ENCODE results near the gene ZNF316. TPM values are rescaled to one million over a fixed set of nuclear protein-coding genes. Genes with fewer than 3 reads are reported as not detected.
"Not testable (repeated sequence)": the region's sequence is repeated elsewhere in the genome, so short reads cannot be mapped to it uniquely, and the experiment has no call there.

Gene ZNF316
- total and polyA plus RNA-seq, 11 donors = 11.0 to 22.9 (median 13.5) TPM

- peaks cover 0 to 42% (median 37%) of the 10 kb centered on the region in 9 donors for H3K36me3 ChIP-seq
- no peaks in the 10 kb centered on the region for H3K27me3 ChIP-seq
- no peak for ATAC-seq
- H3K9me3 ChIP-seq = peaks cover 0 to 11% (median 0%) of the 10 kb centered on the region in 12 donors
- TF ChIP-seq POLR2A (IDR thresholded peaks at IDR 0.05) (no peak), CTCF (IDR thresholded peaks at IDR 0.05) (no peak)
- WGBS, 4 donors = 89 to 94% (median 92%) methylated on average over 17 of the region's 17 CpGs
- no peak overlapping the region for H3K4me3 ChIP-seq
- peak in 1 of 5 donors; percentile 51 for DNase-seq
- intact Hi-C loops (cut with DNase I) = no loop called here
- no peak overlapping the region for H3K27ac ChIP-seq
- no peaks in the 10 kb centered on the region for H3K4me1 ChIP-seq
Measured at GRCh38 chr7:6655636-6656385, 18.7 kb downstream of the ZNF316 start.

GRCh38 chr7:6656413-6656812 lies 19.3 kb downstream of the ZNF316 start:
- Histone ChIP-seq H3K27me3 (no peaks in the 10 kb centered on the region), H3K4me1 (no peaks in the 10 kb centered on the region), H3K27ac (no peak overlapping the region), H3K9me3 (peaks cover 0 to 9% (median 0%) of the 10 kb centered on the region in 12 donors), H3K4me3 (no peak overlapping the region), H3K36me3 (peaks cover 0 to 42% (median 32%) of the 10 kb centered on the region in 9 donors)
- 85 to 94% (median 88%) methylated on average over 9 of the region's 9 CpGs for WGBS, 4 donors
- no peak for TF ChIP-seq POLR2A (IDR thresholded peaks at IDR 0.05)
- no peak for TF ChIP-seq CTCF (IDR thresholded peaks at IDR 0.05)
- intact Hi-C loops (cut with DNase I) = no loop called here
- ATAC-seq (no peak), DNase-seq (peak in 1 of 5 donors; percentile 8)

- 26 to 37% (median 34%) methylated on average over 11 of the region's 11 CpGs for WGBS, 4 donors
- Histone ChIP-seq H3K9me3 (no peaks in the 10 kb centered on the region), H3K4me3 (no peak overlapping the region), H3K27me3 (peaks cover 0 to 5% (median 0%) of the 10 kb centered on the region in 9 donors), H3K27ac (no peak overlapping the region), H3K4me1 (peaks cover 0 to 2% (median 0%) of the 10 kb centered on the region in 12 donors), H3K36me3 (peaks cover 0 to 20% (median 15%) of the 10 kb centered on the region in 9 donors)
- no peak for ATAC-seq
- intact Hi-C loops (cut with DNase I) = no loop called here
- peak in 1 of 5 donors; percentile 11 for DNase-seq
- TF ChIP-seq POLR2A (IDR thresholded peaks at IDR 0.05) (no peak), CTCF (IDR thresholded peaks at IDR 0.05) (no peak)
Measured at GRCh38 chr7:6658618-6659345, 21.7 kb downstream of the ZNF316 start.

- H3K4me1 ChIP-seq; H3K27ac ChIP-seq; H3K4me3 ChIP-seq; ATAC-seq; DNase-seq; intact Hi-C loops (cut with DNase I); H3K27me3 ChIP-seq: not testable (repeated sequence)
- Histone ChIP-seq H3K9me3 (peaks cover 0 to 81% (median 52%) of the 10 kb centered on the region in 12 donors), H3K36me3 (peaks cover 0 to 14% (median 0%) of the 10 kb centered on the region in 9 donors)
- WGBS, 4 donors = 97 to 100% (median 98%) methylated on average over 11 to 23 of the region's 34 CpGs; no CpG with 5 or more reads in 1 of the 4 donors
Measured at GRCh38 chr7:6670851-6671250, 33.7 kb downstream of the ZNF316 start.

Data from heart left ventricle (tissue), 16 donors.